Measurements from ENCODE around the gene SCYGR8. TPM values are rescaled to one million over a fixed set of nuclear protein-coding genes. Genes with fewer than 3 reads are reported as not detected.

SCYGR8 gene
- total RNA-seq, 1 experiment from 2014 or later, result not detected

DNA sequence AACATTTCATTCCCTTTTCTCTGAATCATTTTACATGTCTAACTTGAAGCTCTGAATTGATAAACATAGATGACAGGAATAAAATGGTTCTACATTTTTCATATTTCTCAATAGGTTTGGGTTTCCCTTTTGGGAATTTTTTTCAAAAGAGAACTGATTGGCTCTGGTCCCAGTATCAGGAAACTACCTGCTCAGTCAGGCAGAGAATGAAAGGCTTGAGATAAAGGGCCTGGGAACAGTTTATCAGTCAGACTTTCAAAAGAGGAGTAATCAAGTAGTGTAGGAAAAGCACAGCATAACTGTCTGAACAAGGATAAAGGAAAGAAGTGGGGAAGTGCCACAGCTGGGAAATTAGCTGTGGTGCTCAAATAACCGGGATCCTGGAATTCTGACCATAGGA is 39.6 kb downstream of the SCYGR8 start:
- Histone ChIP-seq H3K9me2 (ENCODE audit: insufficient read depth) (no peaks in the 10 kb centered on the region), H3K27me3 (ENCODE audit: insufficient read depth, low read length) (no peaks in the 10 kb centered on the region), H3K4me1 (ENCODE audit: control insufficient read depth in 1 of 2, insufficient read depth in 2 of 2, low read length in 2 of 2) (no peaks in the 10 kb centered on the region), H3K79me2 (ENCODE audit: insufficient read depth, low read length) (no peaks in the 10 kb centered on the region), H3K27ac (ENCODE audit: low read depth, low read length) (no peak overlapping the region), H3K36me3 (ENCODE audit: control insufficient read depth in 1 of 2, insufficient read depth in 2 of 2, low read length in 2 of 2) (no peaks in the 10 kb centered on the region), H3K4me3 (replicated peaks in 1 of 2; ENCODE audit: low read depth in 1 of 2, low read length in 2 of 2) (no peak overlapping the region), H3K9me3 (ENCODE audit: control insufficient read depth in 1 of 2, insufficient read depth in 1 of 2, low read depth in 1 of 2, low read length in 2 of 2) (no peaks in the 10 kb centered on the region), H4K20me1 (ENCODE audit: insufficient read depth) (no peaks in the 10 kb centered on the region), H3K9ac (ENCODE audit: low read length) (no peak overlapping the region), H2AFZ (ENCODE audit: low read depth, low read length, poor library complexity, severe bottlenecking) (no peak overlapping the region), H3K4me2 (ENCODE audit: low read length) (no peak overlapping the region)
- BruUV-seq (replicated peaks), result no TSS peak
- intact Hi-C loops (cut with micrococcal nuclease), result no loop called here
- no peak for ATAC-seq
- no peak for DNase-seq (ENCODE audit: low read depth, low spot score)
- POLR2A ChIA-PET, result no interaction called here
- CTCF ChIA-PET, result interaction anchor here (1.4 kb wide), 1 partner anchor 11 kb away, joined by 3 read pairs; no protein-coding TSS in a partner anchor
- TF ChIP-seq ELF1 (IDR thresholded peaks at IDR 0.05; ENCODE audit: borderline replicate concordance, low read depth) (no peak), FOSL1 (IDR thresholded peaks at IDR 0.05; ENCODE audit: low read depth) (no peak), EZH2 (IDR thresholded peaks at IDR 0.05) (no peak), ZBTB33 (IDR thresholded peaks at IDR 0.05; ENCODE audit: extremely low read depth, insufficient replicate concordance, low read length) (no peak), YY1 (IDR thresholded peaks at IDR 0.05; ENCODE audit: extremely low read depth, insufficient replicate concordance, low read depth, low read length) (no peak), JUND (IDR thresholded peaks at IDR 0.05) (no peak), RAD21 (IDR thresholded peaks at IDR 0.05; ENCODE audit: low read depth) (no peak)
- TF ChIP-seq, protein P1, sequence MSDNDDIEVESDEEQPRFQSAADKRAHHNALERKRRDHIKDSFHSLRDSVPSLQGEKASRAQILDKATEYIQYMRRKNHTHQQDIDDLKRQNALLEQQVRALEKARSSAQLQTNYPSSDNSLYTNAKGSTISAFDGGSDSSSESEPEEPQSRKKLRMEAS (IDR thresholded peaks at IDR 0.05), result no peak
- RAD21 ChIA-PET (ENCODE audit: low non-redundant PET in 1 of 2, low total read pairs in 2 of 2, uncharacterized antibody in 2 of 2, unreplicated experiment in 2 of 2), result no interaction called here

DNA sequence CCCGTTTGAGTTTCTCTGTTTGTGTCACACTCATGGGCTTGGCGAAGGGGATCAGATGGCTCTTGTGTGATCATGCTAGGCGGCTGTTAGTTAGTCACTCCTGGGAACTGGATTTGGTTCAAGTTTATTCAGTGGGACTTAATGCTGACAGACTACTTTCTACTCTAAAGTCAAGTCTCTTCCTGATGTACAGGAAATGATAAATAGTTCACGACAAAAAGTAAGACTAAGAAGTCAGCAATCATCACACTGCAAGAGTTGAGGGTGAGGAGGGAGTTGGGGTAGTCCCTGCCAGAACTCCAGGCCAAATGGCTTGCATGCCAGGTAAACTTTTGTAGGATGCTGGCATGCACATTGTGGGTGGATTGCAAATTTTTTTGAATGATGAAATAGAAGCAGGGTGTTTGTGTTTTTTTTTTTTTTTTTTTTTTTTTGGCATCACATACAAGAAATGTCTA is 42.9 kb downstream of the SCYGR8 start:
- DNase-seq (ENCODE audit: low read depth, low spot score), result no peak
- intact Hi-C loops (cut with micrococcal nuclease), result no loop called here
- no peaks in the 10 kb centered on the region for H3K9me3 ChIP-seq (ENCODE audit: control insufficient read depth in 1 of 2, insufficient read depth in 1 of 2, low read depth in 1 of 2, low read length in 2 of 2)
- no peaks in the 10 kb centered on the region for H3K36me3 ChIP-seq (ENCODE audit: control insufficient read depth in 1 of 2, insufficient read depth in 2 of 2, low read length in 2 of 2)
- no peak overlapping the region for H3K27ac ChIP-seq (ENCODE audit: low read depth, low read length)
- no peaks in the 10 kb centered on the region for H3K9me2 ChIP-seq (ENCODE audit: insufficient read depth)
- CTCF ChIA-PET, result no interaction called here
- H3K4me2 ChIP-seq (ENCODE audit: low read length), result no peak overlapping the region
- ATAC-seq, result no peak
- H3K9ac ChIP-seq (ENCODE audit: low read length), result no peak overlapping the region
- RAD21 ChIA-PET (ENCODE audit: low non-redundant PET in 1 of 2, low total read pairs in 2 of 2, uncharacterized antibody in 2 of 2, unreplicated experiment in 2 of 2), result no interaction called here
- no peaks in the 10 kb centered on the region for H3K27me3 ChIP-seq (ENCODE audit: insufficient read depth, low read length)
- no peak overlapping the region for H2AFZ ChIP-seq (ENCODE audit: low read depth, low read length, poor library complexity, severe bottlenecking)
- POLR2A ChIA-PET, result no interaction called here
- no peaks in the 10 kb centered on the region for H4K20me1 ChIP-seq (ENCODE audit: insufficient read depth)
- H3K79me2 ChIP-seq (ENCODE audit: insufficient read depth, low read length), result no peaks in the 10 kb centered on the region
- BruUV-seq (replicated peaks), result no TSS peak
- H3K4me1 ChIP-seq (ENCODE audit: control insufficient read depth in 1 of 2, insufficient read depth in 2 of 2, low read length in 2 of 2), result no peaks in the 10 kb centered on the region
- no peak overlapping the region for H3K4me3 ChIP-seq (replicated peaks in 1 of 2; ENCODE audit: low read depth in 1 of 2, low read length in 2 of 2)
- TF ChIP-seq POLR2AphosphoS5 (IDR thresholded peaks at IDR 0.05; ENCODE audit: low read depth, low read length) (no peak), CBX3 (IDR thresholded peaks at IDR 0.05; ENCODE audit: low read depth) (no peak), CTCF (IDR thresholded peaks at IDR 0.05 in 2 of 3, conservative IDR thresholded peaks at IDR 0.05 in 1 of 3; ENCODE audit: borderline replicate concordance in 1 of 3, insufficient read depth in 1 of 3, low read depth in 2 of 3, low read length in 2 of 3) (no peak), FOSL1 (IDR thresholded peaks at IDR 0.05; ENCODE audit: low read depth) (no peak), EZH2phosphoT487 (IDR thresholded peaks at IDR 0.05; ENCODE audit: borderline replicate concordance) (no peak), ZFX (IDR thresholded peaks at IDR 0.05) (no peak), EGR1 (IDR thresholded peaks at IDR 0.05; ENCODE audit: low read depth) (no peak), ZBTB33 (IDR thresholded peaks at IDR 0.05; ENCODE audit: extremely low read depth, insufficient replicate concordance, low read length) (no peak)
- TF ChIP-seq, protein P2, sequence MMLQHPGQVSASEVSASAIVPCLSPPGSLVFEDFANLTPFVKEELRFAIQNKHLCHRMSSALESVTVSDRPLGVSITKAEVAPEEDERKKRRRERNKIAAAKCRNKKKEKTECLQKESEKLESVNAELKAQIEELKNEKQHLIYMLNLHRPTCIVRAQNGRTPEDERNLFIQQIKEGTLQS (IDR thresholded peaks at IDR 0.05), result no peak

All from HCT116 (cell line).